GM19193 (cell line): ENCODE measurements around the gene MAP7D1.

ENCODE experiments used
- POLR2A ChIP-seq: IDR thresholded peaks from 4 replicates; pipeline ENCODE4 v1.6.1; 2011; ENCODE audit not compliant: insufficient read depth, insufficient read length; ENCODE audit errors: extremely low read depth

The MAP7D1 gene

DNA sequence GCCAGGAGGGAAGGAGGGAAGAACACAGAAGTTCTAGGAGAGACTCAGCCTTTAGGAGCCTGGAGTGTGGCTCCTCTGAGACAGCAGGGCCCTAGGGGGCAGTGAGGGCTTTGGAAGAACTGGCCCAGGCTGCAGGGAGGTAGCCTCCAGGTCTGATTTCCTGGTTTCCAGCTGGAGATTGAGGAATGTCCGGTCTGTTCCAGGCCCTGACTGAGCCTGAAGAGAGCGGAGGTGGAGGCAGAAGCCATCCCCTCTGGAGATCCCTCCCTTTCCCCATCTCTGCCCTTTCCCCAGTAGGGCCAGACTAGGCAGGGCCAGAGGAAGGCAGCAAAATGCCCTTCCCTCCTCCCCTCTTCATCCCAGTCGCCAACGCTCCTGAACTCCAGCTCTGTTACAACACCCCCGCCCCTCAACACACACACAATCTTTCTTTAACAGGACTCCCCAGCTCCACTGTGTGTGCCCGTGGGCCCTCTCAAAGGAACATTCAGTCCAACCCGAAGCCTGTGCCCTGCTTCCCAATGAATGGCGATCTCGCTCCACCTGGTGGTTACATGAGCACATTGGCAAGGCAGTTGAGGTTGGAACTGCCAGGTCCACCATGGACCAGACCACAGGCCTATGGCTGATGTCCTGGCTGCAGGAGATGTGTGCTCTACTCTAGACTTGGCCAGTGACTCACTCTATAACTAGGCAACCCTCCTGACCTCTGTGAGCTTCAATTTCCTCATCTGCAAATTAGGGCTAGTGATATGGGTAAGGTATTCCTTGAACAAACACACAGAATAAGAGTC, 32.0 kb downstream of the MAP7D1 start:
- no peak for TF ChIP-seq POLR2A

- no peak for TF ChIP-seq POLR2A
Measured at GRCh38 chr1:36198641-36199040, 42.7 kb downstream of the MAP7D1 start.

DNA sequence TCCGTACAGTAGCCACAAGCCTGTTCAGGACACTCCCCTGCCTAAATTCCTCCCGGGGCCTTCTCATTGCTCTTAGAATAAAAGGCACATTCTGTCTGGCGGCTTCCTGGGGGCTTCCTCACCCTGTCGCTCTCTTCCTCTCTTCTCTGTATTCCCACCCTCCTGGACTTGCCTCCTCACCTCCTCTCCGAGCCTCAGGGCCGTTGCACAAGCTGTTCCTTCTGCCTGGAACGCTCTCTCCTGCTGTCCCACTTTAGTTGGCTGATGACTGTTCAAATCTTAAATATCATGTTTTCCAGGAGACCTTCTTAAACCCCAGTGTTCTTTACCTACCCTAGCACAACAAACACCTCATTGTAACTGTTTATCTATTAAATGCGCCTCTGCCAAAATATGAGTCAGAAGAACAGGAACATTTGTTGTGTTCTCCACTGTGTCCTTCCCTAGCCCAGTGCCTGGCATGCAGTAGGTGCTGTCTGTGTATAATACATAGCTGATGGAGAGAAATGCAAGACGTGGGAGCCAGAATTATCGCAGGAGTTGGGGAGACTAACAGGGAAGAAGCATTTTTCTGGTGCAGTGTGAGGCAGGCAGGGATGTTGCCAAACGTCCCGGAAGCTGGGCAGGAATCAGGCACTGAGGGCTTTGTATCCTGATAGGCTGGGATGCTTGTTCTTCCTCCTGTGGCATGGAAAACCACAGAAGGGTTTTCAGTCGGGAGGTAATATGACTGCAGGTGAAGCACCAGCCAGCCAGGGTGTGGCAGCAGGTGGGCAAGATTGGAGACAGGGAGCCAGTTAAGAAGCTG, 44.2 kb downstream of the MAP7D1 start:
- TF ChIP-seq POLR2A: no peak

- TF ChIP-seq POLR2A: no peak
Measured at GRCh38 chr1:36203027-36203553, 47.1 kb downstream of the MAP7D1 start.

DNA sequence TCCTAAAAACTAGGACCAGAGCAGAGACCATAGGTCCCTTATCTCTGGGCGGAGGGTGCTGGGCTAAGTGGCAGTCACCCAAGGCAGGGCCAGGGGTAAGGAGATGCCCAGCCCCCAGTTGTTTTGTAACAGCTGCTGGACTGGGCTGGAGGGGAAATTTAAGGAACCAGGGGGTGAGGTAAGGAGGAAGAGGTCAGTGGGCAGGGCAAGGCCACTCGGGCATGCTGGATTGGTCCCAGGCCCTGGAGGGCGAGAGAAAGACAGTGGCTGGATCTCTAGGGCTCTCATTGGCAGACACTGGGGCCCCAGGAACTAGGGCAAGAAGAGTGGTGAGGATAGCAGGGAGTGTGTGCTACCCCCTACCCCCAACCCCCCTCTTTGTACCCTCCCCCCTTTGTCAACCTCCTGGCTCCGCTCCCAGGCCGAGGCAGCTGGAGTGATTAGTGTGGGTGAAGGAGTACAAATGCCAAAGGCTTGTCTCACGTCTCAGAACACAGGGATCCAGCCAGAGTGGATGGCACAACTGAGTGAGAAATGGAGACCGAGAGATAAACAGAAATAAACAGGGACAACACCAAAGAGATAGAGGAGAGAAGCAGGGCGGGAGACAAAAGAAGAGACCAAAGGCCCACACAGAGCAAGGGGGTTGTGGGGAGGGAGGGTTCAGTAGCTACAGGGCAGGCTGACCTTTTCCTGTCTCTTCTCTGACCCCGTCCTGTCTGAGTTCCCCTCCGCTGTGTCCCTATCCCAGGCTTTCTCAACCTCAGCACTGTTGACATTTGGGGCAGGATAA, 47.8 kb downstream of the MAP7D1 start:
- TF ChIP-seq POLR2A: no peak

GRCh38 chr1:36204347-36204909, 48.5 kb downstream of the MAP7D1 start:
- TF ChIP-seq POLR2A: no peak

DNA sequence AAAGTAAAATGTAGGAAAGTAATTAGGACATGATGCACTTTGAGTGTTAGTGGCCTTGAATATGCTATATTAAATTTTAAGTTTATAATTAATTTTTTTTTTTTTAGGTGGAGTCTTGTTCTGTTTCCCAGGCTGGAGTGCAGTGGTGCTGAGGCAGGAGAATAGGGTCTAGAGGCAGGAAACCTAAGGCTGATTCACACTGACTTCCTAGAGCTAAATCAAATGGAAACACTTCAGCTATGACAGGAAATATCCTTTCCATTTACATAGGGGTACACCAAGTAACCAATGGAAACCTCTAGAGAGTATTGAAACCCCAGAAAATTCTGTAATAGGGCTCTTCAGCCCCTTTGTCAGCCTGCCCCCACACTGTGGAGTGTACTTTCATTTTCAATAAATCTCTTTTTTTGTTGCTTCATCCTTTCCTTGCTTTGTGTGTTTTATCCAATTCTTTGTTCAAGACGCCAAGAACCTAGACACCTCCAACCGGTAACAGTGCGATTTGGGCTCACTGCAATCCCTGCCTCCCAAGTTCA, 50.4 kb downstream of the MAP7D1 start:
- no peak for TF ChIP-seq POLR2A

DNA sequence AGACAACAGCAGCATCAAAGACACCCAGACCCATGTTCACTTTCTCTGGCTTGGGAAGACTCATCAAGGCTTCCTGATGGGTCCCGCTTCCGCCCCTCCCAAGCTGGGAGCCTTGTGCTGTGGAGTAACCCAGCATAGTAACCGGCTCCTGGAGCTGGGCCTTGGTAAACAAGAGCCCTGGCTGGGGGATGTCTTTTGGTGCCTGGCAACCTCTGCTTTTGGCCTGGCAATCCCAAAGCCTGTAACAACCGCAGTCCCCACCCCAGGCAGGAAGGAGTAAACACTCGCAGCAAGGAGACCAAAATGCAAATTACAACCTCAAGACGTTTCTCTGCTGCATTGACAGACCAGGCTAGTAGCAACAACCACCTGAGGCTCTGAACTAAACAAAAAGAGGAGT, 51.4 kb downstream of the MAP7D1 start:
- no peak for TF ChIP-seq POLR2A

DNA sequence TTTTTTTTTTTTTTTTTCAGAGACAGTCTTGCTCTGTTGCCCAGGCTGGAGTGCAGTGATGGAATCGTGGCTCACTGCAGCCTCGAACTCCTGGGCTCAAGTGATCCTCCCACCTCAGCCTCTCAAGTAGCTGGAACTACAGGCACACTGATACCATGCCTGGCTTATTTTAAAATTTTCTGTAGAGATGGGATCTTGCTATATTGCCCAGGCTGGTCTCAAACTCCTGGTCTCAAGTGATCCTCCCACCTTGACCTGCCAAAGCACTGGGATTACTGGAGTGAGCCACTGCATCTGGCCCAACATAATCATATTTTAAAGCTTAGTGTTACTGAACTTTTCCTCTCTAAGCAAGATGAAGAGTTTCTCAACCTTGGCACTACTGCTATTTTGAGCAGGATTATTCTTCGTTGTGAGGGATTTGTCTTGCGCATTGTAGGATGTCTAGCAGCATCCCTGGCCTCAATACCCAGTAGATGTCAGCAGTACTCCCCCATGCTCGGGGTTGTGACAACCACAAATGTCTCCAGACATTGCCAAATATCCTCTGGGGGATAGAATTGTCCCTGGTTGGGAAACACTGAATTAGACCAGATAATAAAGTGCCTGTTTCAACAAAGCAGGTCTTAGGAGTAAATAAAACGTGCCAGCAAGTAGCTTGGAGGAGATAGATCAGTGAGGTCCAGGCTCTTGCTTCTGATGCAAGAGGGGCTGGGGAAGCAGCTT, 53.2 kb downstream of the MAP7D1 start:
- no peak for TF ChIP-seq POLR2A

GRCh38 chr1:36211307-36211706, 55.3 kb downstream of the MAP7D1 start:
- TF ChIP-seq POLR2A: no peak

- no peak for TF ChIP-seq POLR2A
Measured at GRCh38 chr1:36211841-36212240, 55.9 kb downstream of the MAP7D1 start.

GRCh38 chr1:36212782-36213181, 56.8 kb downstream of the MAP7D1 start:
- no peak for TF ChIP-seq POLR2A

DNA sequence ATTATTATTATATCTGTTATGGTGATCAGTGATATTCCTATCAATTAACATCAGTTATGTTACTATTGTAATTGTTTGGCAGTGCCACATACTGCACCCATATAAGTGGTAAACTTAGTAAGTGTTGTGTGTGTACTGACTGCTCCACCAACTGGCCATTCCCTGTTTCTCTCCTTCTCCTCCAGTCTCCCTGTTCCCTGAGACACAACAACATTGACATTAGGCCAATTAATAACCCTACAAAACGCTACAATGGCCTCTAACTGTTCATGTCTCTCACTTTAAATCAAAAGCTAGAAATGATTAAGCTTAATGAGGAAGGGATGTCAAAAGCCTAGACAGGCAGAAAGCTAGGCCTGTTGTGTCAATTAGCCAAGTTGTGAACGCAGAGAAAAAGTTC, 61.7 kb downstream of the MAP7D1 start:
- TF ChIP-seq POLR2A: no peak
